ENCODE measurements around the gene ZSCAN5C.

DNA sequence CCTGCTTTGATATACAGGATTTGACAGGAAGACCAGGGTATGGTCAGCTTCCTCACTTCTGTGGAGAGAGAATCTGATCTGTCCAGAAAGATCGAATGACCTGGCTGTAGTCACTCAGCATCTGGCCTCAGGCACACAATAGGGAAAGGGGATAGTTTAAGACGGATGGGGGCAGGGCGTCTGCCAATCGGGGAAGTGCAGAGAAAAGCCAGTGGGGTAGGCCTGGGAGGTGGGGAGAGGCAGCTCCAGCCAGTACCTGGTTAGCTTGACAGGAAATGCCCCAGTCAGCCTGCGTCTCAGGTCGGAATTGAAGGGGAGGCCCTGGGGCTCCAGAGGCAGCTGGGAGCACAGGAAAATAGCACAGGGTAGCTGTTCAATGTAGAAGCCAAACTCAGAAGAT is 48.6 kb upstream of the ZSCAN5C start:
- TF ChIP-seq, protein P1, sequence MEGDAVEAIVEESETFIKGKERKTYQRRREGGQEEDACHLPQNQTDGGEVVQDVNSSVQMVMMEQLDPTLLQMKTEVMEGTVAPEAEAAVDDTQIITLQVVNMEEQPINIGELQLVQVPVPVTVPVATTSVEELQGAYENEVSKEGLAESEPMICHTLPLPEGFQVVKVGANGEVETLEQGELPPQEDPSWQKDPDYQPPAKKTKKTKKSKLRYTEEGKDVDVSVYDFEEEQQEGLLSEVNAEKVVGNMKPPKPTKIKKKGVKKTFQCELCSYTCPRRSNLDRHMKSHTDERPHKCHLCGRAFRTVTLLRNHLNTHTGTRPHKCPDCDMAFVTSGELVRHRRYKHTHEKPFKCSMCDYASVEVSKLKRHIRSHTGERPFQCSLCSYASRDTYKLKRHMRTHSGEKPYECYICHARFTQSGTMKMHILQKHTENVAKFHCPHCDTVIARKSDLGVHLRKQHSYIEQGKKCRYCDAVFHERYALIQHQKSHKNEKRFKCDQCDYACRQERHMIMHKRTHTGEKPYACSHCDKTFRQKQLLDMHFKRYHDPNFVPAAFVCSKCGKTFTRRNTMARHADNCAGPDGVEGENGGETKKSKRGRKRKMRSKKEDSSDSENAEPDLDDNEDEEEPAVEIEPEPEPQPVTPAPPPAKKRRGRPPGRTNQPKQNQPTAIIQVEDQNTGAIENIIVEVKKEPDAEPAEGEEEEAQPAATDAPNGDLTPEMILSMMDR (IDR thresholded peaks at IDR 0.05): no peak
- no peak for TF ChIP-seq ZFX (IDR thresholded peaks at IDR 0.05; ENCODE audit: borderline replicate concordance)
